Measurements from ENCODE around the gene VSIG10L.

DNA sequence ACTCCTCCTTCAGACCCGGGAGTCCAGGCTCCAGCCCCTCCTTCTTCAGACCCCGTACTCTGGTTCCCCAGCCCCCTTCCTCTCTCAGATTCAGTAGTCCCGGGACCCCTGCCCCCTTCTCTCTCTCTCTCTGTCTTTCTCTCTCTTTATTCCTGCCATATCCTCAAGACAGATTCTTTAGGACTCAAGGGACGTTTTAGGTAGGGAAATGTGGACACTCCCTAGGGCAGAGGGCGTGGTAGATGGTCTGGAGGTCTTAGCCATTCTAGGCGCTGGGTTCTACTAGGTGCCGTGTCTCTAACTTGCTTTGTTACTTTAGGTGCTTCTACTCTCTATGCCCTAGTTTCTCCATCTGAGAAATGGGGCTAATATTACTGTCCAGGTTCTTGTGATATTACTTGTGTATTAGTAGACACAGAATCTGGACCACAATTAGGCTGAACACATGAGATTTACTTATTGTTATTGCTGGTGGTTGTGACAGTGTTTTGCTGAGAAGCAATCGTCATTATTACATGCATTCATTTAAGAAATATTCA, 49.2 kb upstream of the VSIG10L start:
- TF ChIP-seq, protein P1, sequence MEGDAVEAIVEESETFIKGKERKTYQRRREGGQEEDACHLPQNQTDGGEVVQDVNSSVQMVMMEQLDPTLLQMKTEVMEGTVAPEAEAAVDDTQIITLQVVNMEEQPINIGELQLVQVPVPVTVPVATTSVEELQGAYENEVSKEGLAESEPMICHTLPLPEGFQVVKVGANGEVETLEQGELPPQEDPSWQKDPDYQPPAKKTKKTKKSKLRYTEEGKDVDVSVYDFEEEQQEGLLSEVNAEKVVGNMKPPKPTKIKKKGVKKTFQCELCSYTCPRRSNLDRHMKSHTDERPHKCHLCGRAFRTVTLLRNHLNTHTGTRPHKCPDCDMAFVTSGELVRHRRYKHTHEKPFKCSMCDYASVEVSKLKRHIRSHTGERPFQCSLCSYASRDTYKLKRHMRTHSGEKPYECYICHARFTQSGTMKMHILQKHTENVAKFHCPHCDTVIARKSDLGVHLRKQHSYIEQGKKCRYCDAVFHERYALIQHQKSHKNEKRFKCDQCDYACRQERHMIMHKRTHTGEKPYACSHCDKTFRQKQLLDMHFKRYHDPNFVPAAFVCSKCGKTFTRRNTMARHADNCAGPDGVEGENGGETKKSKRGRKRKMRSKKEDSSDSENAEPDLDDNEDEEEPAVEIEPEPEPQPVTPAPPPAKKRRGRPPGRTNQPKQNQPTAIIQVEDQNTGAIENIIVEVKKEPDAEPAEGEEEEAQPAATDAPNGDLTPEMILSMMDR (IDR thresholded peaks at IDR 0.05), result no peak
- no peak for TF ChIP-seq POLR2A (IDR thresholded peaks at IDR 0.05)
